GM19193 (cell line): Measurements from ENCODE around the gene FAM174B.

Source experiments
- POLR2A ChIP-seq: IDR thresholded peaks from 4 replicates; pipeline ENCODE4 v1.6.1; 2011; ENCODE audit not compliant: insufficient read depth, insufficient read length; ENCODE audit errors: extremely low read depth

The FAM174B gene

DNA sequence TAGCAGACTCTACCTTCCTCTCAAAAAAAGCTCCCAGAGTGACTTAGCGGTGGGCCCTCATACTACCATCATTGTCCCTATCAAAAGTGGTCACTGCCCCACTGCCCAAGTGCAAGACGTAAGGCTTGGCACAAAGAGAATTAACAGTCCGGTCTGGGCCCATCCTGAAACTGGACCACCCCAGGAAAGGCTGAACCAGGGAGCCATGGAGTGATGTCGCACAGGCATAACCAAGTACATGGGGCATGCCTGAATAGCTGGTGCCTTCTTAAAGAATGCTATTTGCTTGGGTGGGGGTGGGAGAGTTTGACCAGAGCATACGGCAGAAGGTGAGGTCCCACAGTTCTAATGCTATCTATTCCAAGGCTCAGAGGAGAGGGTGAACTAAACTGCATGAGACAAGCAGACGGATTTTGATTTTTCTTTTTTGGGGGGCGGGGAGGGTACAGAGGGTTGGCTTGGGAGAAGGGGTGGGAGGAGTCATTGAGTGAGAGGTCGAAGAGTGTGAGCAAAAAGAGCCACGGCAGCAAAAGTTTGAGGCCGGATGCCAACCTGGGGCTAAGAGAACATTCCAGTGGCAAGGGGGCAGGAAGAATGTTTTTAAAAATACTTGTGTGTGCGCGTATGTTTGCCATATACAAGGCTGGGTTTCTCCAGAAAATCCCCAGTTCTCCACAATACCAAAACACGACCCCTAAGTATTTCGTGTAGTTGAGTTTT, 50.2 kb downstream of the FAM174B start:
- TF ChIP-seq POLR2A: no peak

DNA sequence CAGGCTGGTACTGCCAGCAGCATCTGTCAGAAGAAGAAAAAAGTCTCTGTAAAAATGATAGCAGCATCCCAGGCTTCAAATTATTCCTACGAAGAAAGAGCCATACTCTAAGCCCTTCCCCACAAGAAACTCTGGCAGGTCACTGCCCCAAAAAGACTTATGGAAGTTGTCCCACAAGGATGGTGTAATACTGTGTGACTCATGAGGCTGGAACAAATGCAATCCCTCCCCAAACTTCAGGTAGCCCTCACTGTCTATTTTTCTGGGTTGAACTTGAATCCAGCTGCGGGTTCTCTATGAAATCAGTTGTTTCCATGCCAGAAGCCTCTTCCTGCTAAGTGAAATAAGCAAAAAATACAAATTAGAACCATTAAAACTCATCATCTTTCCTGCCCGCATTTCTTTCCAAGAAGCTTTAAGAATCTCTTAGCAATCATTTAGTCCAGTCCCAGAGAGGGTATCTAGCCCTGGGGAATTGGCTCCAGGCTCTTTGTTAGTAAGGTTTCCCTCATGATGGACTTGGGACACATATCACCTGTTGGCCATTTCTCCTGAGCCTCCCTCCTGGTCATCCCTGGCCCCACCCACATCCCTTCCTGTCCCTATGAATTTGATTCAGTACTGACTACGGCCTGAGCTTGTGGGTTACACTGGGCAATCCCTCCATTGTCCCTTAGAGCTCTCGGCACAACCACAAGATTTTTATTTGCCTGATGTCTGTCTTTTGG, 51.7 kb downstream of the FAM174B start:
- TF ChIP-seq POLR2A: no peak

DNA sequence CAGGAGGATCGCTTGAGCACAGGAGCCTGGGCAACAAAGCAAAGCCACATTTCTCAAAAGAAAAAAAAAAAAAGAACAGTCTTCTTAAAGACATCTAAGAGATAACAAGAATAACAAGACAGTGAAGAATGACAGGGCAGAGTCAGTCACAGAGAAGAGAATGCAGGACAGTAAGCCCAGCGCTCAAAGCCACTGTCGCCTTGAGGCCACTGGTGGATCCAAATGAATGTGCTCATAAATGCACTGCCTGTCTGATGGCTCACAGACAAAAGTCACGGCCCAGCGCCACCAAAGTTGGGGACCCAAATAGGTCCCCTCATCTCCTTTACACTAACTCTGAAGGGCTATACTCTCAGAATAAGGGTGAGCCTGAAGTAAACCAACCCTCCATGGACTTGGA, 52.3 kb downstream of the FAM174B start:
- no peak for TF ChIP-seq POLR2A

DNA sequence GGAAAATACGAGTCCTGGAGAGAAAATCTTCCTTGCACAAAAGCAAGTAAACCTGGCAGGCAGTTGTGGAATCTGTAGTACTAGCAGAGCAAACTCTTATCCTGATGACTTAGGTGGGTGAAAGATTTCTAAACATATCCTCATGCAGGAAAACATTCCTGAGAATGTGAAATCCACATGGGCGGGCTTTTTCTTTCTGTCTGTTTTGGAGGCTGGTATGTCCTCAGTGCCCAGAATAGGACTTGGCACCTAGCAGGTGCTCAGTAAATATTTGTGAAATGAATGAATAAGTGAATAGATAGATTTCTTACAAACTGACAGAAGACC, 53.3 kb downstream of the FAM174B start:
- no peak for TF ChIP-seq POLR2A

DNA sequence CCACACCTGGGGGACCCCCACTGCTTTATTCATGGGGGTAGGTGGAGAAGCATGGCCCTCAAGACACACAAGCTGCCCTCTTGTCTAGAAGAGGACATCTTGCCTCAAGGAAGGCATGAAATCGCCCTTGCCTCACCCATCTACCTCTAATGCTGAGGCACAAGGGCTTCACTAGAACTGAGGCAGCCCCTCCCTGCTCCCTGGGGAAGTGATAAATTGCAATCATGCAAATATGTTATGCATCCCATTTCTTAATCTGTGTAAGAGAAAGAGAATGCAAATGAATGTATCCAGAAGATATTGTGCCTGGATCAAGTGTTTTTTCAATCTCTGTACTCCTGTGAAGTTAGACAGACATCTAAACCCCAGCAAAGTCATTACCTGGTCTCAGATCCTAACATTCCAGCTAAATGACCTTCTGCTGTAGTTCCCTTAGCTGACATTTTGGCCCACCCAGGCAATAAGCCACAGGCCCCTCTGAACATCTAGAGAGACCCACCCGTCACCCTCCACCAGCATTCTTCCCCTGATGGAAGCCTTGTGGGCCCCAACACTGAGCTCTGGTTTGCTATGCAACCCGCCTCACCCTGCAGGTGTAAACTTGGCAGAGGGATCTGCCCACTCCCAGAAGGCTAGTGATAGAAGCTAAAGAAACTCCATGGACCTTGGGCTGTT, 53.8 kb downstream of the FAM174B start:
- TF ChIP-seq POLR2A: no peak

DNA sequence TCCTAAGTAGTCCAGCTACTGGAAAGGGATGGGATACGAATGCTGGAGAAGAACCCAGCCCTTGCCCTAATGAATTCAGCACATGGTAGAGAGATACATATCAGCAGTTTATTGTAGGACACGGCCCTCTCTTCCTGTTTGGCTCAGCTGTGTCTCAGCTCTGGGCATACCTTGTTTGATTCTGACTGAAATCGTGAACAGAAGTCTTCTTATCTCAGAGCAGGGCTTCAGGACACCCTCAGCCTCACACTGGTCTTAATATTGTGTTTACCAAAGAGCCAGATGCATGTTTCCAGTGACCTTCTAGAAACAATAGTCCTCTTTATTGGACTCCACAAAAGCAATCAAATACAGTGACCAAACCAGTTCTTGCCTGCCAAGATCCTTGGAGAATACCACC, 54.7 kb downstream of the FAM174B start:
- no peak for TF ChIP-seq POLR2A

DNA sequence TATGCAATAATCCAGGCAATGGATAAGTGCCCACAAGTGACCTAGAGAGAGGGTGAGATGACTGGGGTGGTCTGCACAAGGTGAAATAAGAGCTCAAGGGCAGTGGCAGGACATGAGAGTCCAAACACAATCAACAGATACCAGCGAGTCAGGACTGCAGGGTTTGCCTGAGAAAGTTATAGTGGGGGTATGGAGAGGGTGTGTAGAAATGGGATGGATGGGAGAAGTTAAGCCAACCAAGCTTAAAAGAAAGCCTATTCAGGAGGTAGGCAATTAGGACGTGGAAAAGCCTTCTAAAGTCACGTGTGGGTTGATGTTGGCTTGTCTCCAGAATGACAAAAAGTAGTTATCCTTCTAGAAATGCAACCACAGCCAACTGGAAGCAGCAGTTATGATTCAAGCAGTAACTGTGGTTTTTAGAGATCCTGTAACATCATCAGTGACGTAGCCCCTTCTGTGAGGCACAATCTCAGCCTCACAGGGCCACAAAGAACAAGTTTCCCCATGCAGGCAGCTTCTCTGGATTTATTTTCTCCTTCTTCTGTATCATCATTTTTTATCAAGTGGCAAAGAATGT, 56.1 kb downstream of the FAM174B start:
- no peak for TF ChIP-seq POLR2A

DNA sequence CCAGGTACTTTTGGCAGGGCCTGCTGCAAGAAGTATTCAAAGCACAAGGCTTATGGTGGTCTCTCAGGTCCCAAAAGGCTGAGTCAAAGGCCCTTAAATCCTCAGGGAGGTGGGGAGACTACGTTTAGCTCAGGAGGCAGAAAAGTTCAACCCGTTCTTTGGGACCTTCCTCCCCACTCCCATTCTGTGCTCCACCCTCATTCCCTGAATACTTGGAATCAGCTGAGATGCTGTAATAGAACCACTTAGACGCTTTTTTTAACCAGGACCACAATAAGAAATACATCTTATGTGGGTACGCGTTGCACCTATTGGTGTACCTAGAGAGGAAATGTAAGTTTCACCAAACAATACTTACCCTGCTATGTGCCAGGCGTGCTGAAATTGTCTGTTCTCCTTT, 58.0 kb downstream of the FAM174B start:
- no peak for TF ChIP-seq POLR2A

DNA sequence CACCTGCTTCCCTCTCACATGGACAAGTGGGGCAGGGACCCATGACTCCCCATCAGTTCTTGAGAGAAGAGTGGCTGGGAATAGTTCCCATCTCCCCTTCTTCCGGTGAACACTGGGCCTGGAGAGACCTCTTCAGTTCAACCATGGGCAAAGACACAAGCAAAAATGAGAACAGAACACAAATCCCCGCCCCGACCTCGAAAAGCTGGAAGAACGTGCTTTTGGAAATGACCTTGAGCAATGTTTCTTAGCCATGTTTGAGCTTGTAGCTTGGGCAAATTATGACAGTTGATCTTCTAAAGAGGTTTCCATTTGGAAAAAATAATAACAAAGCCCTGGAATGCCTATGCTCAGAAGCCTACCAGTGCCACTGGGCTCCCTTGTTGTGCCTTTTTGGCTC, 59.0 kb downstream of the FAM174B start:
- no peak for TF ChIP-seq POLR2A

DNA sequence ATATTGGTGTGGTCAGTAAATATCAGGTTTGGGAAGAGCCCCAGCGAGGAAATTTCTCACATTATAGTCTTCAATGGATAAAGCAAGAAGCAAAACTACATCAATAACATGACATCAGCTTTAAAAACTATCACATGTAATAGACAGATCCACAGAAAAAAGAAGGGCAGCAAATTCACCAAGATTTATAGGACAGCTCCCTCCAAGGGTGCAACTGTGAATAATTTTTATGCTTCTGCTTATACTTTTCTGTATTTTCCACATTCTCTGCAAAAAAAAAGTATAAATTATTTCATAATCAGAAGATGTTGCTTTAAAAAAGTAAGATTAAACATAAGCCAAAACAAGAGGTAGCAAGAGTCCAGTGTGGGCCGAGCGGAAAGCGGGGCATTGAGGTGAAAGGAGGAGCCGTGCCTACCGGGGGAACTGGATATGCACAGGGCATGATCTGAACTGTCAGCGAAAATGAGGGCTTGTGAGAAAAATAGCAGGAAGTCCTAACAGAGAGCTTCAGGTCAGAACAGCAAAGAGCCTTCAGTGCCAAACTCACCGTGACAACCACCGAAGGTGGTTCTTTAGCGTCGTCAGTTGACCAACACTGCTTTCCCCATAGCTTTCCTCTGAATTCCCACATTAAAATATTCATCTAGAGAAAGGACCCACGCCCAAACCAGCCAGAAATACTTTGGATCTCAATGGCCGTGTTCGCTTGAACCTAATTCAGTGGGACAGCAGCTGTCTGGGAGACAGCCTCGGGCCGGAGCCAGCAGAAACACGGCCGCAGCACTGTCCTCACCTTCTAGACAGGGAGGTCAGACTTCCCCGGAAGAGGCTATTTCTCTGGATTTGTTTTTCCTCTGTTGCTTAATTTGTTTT, 59.8 kb downstream of the FAM174B start:
- no peak for TF ChIP-seq POLR2A

DNA sequence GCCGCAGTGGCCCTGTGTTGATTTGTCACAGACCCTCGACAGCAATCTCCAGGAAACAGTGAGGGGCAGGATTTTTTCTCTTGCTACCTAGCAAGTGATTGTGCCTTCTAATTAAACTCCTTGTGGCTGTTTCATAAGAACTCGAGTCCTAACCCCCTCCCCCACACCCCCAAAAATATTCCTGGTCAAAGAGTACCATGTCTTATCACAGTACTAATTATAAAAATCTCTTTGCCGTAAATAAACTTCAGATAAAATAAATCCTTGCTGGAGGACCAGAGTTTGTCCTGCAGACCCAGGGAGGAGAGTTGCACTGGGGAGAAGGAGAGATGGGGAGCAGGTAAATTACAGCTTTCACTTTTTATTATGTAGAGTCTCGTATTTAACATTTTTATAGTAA, 64.3 kb downstream of the FAM174B start:
- TF ChIP-seq POLR2A: no peak

DNA sequence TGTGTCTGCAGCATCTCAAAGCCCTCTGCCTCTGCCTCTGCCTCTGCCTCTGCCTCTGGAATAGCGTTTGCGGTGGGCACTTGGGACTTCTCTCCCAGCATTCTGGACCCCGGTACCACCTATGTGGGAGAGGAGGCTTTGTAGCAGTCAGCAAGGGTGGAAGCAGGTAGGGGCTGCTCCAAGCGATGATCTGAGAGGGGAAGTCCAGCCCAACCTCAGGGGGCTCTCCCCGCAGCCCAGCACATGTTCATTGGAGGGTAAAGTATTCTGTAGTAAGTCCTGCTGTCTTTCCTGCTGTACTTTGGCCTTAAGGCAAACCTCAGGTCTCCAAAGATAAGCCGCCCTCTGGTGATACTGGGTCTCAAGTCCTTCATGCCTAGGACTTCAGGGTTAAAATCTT, 68.6 kb downstream of the FAM174B start:
- no peak for TF ChIP-seq POLR2A

DNA sequence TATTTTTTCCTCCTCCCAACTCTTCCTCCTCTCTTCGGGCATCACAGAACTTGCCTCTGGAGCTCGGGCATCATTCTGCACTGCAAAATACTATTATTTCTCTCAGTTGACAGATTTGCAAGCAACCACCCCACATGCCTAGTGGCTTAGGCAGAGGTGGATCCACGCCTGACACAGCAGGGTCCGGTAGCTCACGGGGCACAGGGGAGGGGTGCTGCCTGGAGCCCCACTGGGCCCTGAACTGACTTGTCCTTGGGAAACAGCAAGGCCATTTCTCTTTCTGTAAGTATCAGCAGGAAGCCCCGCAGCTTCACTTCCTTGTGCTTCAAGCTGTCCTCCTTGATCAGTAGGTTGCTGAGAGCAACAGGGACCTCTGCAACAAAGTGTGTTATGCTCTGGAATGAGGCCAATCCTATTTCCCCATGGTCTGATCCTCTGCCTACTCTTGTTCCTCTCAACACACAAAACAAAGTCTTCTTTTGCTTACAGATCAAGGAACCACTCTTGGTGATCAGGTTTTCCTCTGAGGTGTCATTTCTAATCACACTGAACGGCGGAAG, 69.1 kb downstream of the FAM174B start:
- TF ChIP-seq POLR2A: no peak

DNA sequence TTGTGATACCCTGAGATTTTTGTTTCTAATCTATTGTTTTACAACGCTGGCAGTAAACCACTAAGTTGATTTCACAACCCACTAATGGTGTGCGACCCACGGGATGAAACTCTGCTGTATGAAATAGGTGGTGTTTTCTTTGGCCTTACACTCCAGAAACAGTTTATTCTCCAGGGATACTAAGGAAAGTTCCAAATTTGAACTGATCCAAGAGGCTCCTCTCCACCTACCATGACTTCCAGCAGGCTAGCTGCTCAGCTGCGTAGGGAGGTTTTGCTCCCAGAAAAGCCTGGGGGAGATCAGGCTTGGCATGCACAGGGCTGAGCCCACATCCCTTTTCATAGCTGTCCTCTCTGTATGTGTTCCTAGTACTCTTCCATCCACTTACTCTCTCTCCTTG, 71.5 kb downstream of the FAM174B start:
- no peak for TF ChIP-seq POLR2A
